ENCODE measurements around the gene PTPRM. TPM values are rescaled to one million over a fixed set of nuclear protein-coding genes. Genes with fewer than 3 reads are reported as not detected.

PTPRM gene
- polyA plus RNA-seq, 1 donor (not counting 4 experiments of a cell fraction or from before 2014, with no cell fraction given): 54.5 TPM

DNA sequence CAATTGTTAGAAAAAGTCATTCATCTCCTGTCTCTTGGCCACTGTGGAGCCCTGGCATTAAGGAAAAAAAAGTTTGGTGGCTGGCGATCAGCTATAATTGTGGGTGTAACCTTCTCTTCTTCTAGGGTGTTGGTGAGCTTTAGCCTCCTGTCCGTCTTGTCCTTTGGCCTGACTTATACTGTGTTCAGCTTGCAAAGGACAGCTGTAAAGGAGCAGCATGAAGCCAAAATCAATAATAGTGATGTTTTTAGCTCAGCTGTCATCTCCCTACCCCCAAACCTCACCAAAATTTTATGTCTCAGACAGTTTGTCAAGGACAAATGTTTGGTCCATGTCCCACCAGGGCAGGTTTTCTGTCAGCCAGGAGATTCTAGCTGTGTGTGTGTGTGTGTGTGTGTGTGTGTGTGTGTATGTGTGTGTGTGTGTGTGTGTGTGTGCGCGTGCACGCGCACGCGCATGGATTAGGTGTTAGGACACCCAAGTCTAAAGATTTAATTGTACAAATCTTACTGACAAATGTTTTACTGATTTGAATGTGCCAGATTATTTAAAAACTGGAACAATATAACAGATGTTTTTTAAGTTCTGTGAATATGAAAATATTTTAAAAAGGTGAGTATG is 109.2 kb downstream of the PTPRM start:
- Histone ChIP-seq H3K79me2 (ENCODE audit: control insufficient read depth, insufficient read depth, low read length) (no peaks in the 10 kb centered on the region), H3K4me2 (ENCODE audit: control insufficient read depth, extremely low read depth, insufficient read depth, low read depth, low read length) (no peak overlapping the region), H3K27me3 (ENCODE audit: control insufficient read depth, extremely low read depth, insufficient read depth, low read length) (no peaks in the 10 kb centered on the region), H3K36me3 (ENCODE audit: control insufficient read depth in 2 of 2, extremely low read depth in 1 of 2, insufficient read depth in 2 of 2, low read length in 2 of 2) (no peaks in the 10 kb centered on the region), H3K9ac (ENCODE audit: control insufficient read depth, extremely low read depth, insufficient read depth, low read length) (no peak overlapping the region), H3K27ac (ENCODE audit: control insufficient read depth, insufficient read depth, low read length) (no peak overlapping the region), H3K9me1 (ENCODE audit: control insufficient read depth, extremely low read depth, insufficient read depth, low read length) (no peaks in the 10 kb centered on the region), H3K9me3 (ENCODE audit: control insufficient read depth, low read depth, low read length) (no peaks in the 10 kb centered on the region), H4K20me1 (ENCODE audit: control insufficient read depth, extremely low read depth, insufficient read depth, low read length) (no peaks in the 10 kb centered on the region), H2AFZ (ENCODE audit: control insufficient read depth, low read length) (no peak overlapping the region), H3K4me1 (ENCODE audit: control insufficient read depth, extremely low read depth, insufficient read depth, low read length) (no peaks in the 10 kb centered on the region), H3K4me3 (ENCODE audit: control insufficient read depth in 2 of 3, extremely low read depth in 1 of 3, insufficient read depth in 2 of 3, low read depth in 1 of 3, low read length in 3 of 3) (no peak overlapping the region)
- DNase-seq (ENCODE audit: low read depth, low spot score) (no peak), FAIRE-seq (no peak)
- dilution Hi-C loops (cut with MboI; ENCODE audit: extremely low pct_ligation_motif_present, low sequenced_read_pairs): no loop called here
- TF ChIP-seq, protein P1, sequence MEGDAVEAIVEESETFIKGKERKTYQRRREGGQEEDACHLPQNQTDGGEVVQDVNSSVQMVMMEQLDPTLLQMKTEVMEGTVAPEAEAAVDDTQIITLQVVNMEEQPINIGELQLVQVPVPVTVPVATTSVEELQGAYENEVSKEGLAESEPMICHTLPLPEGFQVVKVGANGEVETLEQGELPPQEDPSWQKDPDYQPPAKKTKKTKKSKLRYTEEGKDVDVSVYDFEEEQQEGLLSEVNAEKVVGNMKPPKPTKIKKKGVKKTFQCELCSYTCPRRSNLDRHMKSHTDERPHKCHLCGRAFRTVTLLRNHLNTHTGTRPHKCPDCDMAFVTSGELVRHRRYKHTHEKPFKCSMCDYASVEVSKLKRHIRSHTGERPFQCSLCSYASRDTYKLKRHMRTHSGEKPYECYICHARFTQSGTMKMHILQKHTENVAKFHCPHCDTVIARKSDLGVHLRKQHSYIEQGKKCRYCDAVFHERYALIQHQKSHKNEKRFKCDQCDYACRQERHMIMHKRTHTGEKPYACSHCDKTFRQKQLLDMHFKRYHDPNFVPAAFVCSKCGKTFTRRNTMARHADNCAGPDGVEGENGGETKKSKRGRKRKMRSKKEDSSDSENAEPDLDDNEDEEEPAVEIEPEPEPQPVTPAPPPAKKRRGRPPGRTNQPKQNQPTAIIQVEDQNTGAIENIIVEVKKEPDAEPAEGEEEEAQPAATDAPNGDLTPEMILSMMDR (optimal IDR thresholded peaks at IDR 0.05 in 1 of 3, IDR thresholded peaks at IDR 0.05 in 1 of 3, conservative IDR thresholded peaks at IDR 0.05 in 1 of 3; ENCODE audit: extremely low read depth in 1 of 3, insufficient read depth in 2 of 3, low read length in 3 of 3): no peak
- no peak for TF ChIP-seq EZH2 (IDR thresholded peaks at IDR 0.05; ENCODE audit: low read length)

DNA sequence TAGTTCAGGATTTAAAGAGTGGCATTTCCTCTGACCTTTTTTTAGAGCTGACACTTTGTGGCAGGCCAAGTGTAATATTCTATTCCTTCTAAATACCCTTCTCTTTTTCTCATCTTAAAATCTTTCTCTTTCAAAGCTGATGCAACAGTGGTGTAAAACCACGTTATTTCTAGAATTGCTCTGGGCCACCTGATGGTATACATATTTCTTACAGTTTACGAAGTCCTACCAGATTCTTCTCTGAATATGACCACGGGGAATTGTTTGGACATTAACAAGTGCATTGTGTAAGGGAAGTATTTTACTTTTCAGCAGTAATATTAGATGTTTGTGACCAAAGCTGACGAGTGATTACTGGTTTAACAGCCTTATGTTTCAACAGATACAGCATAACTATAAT is 109.9 kb downstream of the PTPRM start:
- TF ChIP-seq, protein P1 (optimal IDR thresholded peaks at IDR 0.05 in 1 of 3, IDR thresholded peaks at IDR 0.05 in 1 of 3, conservative IDR thresholded peaks at IDR 0.05 in 1 of 3; ENCODE audit: extremely low read depth in 1 of 3, insufficient read depth in 2 of 3, low read length in 3 of 3): no peak
- no peak for TF ChIP-seq EZH2 (IDR thresholded peaks at IDR 0.05; ENCODE audit: low read length)
- no peaks in the 10 kb centered on the region for H4K20me1 ChIP-seq (ENCODE audit: control insufficient read depth, extremely low read depth, insufficient read depth, low read length)
- H3K4me1 ChIP-seq (ENCODE audit: control insufficient read depth, extremely low read depth, insufficient read depth, low read length): no peaks in the 10 kb centered on the region
- H3K4me2 ChIP-seq (ENCODE audit: control insufficient read depth, extremely low read depth, insufficient read depth, low read depth, low read length): no peak overlapping the region
- dilution Hi-C loops (cut with MboI; ENCODE audit: extremely low pct_ligation_motif_present, low sequenced_read_pairs): no loop called here
- no peaks in the 10 kb centered on the region for H3K27me3 ChIP-seq (ENCODE audit: control insufficient read depth, extremely low read depth, insufficient read depth, low read length)
- DNase-seq (ENCODE audit: low read depth, low spot score) (no peak), FAIRE-seq (no peak)
- no peak overlapping the region for H3K9ac ChIP-seq (ENCODE audit: control insufficient read depth, extremely low read depth, insufficient read depth, low read length)
- no peaks in the 10 kb centered on the region for H3K36me3 ChIP-seq (ENCODE audit: control insufficient read depth in 2 of 2, extremely low read depth in 1 of 2, insufficient read depth in 2 of 2, low read length in 2 of 2)
- no peaks in the 10 kb centered on the region for H3K9me1 ChIP-seq (ENCODE audit: control insufficient read depth, extremely low read depth, insufficient read depth, low read length)
- no peaks in the 10 kb centered on the region for H3K79me2 ChIP-seq (ENCODE audit: control insufficient read depth, insufficient read depth, low read length)
- H2AFZ ChIP-seq (ENCODE audit: control insufficient read depth, low read length): no peak overlapping the region
- H3K4me3 ChIP-seq (ENCODE audit: control insufficient read depth in 2 of 3, extremely low read depth in 1 of 3, insufficient read depth in 2 of 3, low read depth in 1 of 3, low read length in 3 of 3): no peak overlapping the region
- no peak overlapping the region for H3K27ac ChIP-seq (ENCODE audit: control insufficient read depth, insufficient read depth, low read length)
- no peaks in the 10 kb centered on the region for H3K9me3 ChIP-seq (ENCODE audit: control insufficient read depth, low read depth, low read length)
